ENCODE data around the gene CENPV.

DNA sequence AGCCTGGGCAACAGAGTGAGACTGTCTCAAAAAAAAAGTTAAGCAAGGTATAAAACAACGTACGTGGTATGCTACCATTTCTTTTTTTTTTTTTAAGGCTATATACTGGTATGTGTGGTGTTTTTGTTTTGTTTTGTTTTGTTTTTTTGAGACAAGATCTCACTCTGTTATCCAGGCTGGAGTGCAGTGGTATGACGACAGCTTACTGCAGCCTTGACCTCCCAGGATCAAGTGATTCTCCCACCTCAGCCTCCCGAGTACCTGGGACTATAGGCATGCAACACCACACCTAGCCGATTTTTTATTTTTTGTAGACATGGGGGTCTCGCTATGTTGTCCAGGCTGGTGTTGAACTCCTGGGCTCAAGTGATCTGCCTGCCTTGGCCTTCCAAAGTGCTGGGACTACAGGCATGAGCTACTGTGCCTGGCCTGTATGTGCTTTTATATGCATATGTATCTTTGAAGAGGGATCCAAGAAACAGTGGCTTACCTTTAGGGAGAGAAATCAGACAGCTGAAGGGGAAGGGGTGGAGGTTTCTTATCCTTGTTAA lies 6.5 kb downstream of the CENPV start:
- TF ChIP-seq, protein P1, sequence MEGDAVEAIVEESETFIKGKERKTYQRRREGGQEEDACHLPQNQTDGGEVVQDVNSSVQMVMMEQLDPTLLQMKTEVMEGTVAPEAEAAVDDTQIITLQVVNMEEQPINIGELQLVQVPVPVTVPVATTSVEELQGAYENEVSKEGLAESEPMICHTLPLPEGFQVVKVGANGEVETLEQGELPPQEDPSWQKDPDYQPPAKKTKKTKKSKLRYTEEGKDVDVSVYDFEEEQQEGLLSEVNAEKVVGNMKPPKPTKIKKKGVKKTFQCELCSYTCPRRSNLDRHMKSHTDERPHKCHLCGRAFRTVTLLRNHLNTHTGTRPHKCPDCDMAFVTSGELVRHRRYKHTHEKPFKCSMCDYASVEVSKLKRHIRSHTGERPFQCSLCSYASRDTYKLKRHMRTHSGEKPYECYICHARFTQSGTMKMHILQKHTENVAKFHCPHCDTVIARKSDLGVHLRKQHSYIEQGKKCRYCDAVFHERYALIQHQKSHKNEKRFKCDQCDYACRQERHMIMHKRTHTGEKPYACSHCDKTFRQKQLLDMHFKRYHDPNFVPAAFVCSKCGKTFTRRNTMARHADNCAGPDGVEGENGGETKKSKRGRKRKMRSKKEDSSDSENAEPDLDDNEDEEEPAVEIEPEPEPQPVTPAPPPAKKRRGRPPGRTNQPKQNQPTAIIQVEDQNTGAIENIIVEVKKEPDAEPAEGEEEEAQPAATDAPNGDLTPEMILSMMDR (IDR thresholded peaks at IDR 0.05; ENCODE audit: low read depth, low read length): no peak
- no peak for TF ChIP-seq EZH2phosphoT487 (IDR thresholded peaks at IDR 0.05; ENCODE audit: low read depth)
